Glutamatergic neuron (in vitro differentiated cells): ENCODE measurements around the gene NUDT14. TPM values are rescaled to one million over a fixed set of nuclear protein-coding genes. Genes with fewer than 3 reads are reported as not detected.

Experiments
- DNase-seq: peaks from one replicate; pipeline ENCODE4 v3.0.0; 2022
- H3K27ac Mint-ChIP-seq: one replicate; pipeline ENCODE4 v1.8.0; 2020; ENCODE audit warnings: mild to moderate bottlenecking, mixed read lengths, inconsistent platforms; ENCODE audit not compliant: unreplicated experiment
- H3K27me3 Mint-ChIP-seq: one replicate; pipeline ENCODE4 v1.8.0; 2020; ENCODE audit warnings: mild to moderate bottlenecking, moderate library complexity, mixed read lengths, inconsistent platforms; ENCODE audit not compliant: unreplicated experiment
- H3K36me3 Mint-ChIP-seq: one replicate; pipeline ENCODE4 v1.8.0; 2020; ENCODE audit warnings: mild to moderate bottlenecking, mixed read lengths, inconsistent platforms; ENCODE audit not compliant: unreplicated experiment
- H3K4me1 Mint-ChIP-seq: one replicate; pipeline ENCODE4 v1.8.0; 2020; ENCODE audit warnings: mild to moderate bottlenecking, low read depth, mixed read lengths, inconsistent platforms; ENCODE audit not compliant: unreplicated experiment
- H3K4me3 Mint-ChIP-seq: one replicate; pipeline ENCODE4 v1.8.0; 2020; ENCODE audit warnings: mild to moderate bottlenecking, mixed read lengths, inconsistent platforms; ENCODE audit not compliant: unreplicated experiment
- H3K9me3 Mint-ChIP-seq: one replicate; pipeline ENCODE4 v1.8.0; 2020; ENCODE audit warnings: mild to moderate bottlenecking, moderate library complexity, mixed read lengths, inconsistent platforms; ENCODE audit not compliant: unreplicated experiment
- CTCF ChIP-seq: fragments of 200-600 bp; sonication (generic); IDR thresholded peaks from one replicate; pipeline ENCODE4 v1.5.0; 2021; ENCODE audit not compliant: partially characterized antibody, unreplicated experiment
- total RNA-seq: library from RNA; stranded (reverse); fragmentation: NEBNext Ultra II Directional; extraction: Animal tissue kit (Norgen Biotek cat#: 25700); gene quantifications from one replicate; pipeline ENCODE4 v1.2.1, GENCODE V29; 2021; ENCODE audit not compliant: unreplicated experiment

The NUDT14 gene
- total RNA-seq, 1 donor from 2014 or later, result 114 TPM

DNA sequence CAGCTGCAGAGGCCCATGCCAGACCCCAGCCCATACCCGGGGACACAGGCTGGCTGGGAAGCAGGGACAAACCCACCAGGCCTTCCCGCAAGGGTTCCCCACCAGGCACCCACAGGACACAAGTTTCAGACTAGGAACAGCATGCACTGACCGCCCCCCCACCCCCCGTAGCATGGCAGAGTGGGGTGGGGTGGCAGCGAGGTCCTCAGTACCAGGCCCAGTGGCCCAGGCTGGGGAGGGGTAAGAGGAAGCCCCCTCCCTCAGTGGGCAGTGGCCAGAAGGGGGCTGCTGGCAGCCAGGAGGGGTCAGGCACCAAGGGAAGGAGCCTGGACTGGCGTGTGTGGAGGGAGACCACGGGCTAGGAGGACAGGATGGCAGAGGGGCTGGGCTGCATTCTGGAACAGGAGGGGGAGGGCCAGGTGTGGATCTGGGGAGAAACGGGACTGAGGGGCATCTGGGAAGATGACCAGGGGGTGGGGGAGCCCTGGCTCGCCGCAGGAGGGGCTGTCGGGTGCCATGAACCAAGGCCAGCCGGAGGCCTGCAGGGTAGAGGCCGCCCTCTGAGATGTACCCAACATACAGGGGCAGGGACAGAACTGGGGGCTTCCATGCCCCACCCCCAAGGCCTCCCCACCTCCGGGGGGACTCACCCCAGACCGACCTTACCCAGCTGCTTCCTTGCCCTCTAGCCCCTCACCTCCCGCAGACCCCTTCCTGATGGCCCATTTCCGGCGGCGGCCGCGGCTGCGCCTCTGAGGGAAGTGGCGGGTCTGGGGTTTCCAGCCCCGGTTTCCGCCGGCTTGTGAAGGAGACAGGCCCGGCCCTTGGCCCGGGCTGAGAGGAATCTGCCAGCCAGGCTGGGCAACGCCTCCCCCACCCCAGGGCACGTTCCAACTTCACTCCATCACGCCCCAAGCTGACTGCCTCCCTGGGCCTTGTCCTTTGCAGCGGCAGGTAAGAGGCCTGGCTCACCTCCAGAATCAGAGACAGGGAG lies 6.9 kb downstream of the NUDT14 start:
- Mint-ChIP-seq H3K27me3 (peaks cover 9% of the 10 kb centered on the region), H3K27ac (no peak overlapping the region), H3K4me3 (no peak overlapping the region), H3K9me3 (peaks cover 7% of the 10 kb centered on the region), H3K36me3 (no peaks in the 10 kb centered on the region), H3K4me1 (peaks cover 19% of the 10 kb centered on the region)
- TF ChIP-seq CTCF, result no peak
- DNase-seq, result no peak

GRCh38 chr14:105173145-105173544 lies 8.0 kb downstream of the NUDT14 start:
- Mint-ChIP-seq H3K36me3 (no peaks in the 10 kb centered on the region), H3K9me3 (peaks cover 4% of the 10 kb centered on the region), H3K27ac (no peak overlapping the region), H3K4me3 (no peak overlapping the region), H3K4me1 (peaks cover 16% of the 10 kb centered on the region), H3K27me3 (peaks cover 7% of the 10 kb centered on the region)
- TF ChIP-seq CTCF, result no peak
- no peak for DNase-seq

- TF ChIP-seq CTCF, result no peak
- H3K36me3 Mint-ChIP-seq, result no peaks in the 10 kb centered on the region
- peaks cover 7% of the 10 kb centered on the region for H3K27me3 Mint-ChIP-seq
- peaks cover 12% of the 10 kb centered on the region for H3K4me1 Mint-ChIP-seq
- no peak overlapping the region for H3K4me3 Mint-ChIP-seq
- no peak overlapping the region for H3K27ac Mint-ChIP-seq
- peaks cover 4% of the 10 kb centered on the region for H3K9me3 Mint-ChIP-seq
- no peak for DNase-seq
Observed at GRCh38 chr14:105172476-105172875, 8.6 kb downstream of the NUDT14 start.

DNA sequence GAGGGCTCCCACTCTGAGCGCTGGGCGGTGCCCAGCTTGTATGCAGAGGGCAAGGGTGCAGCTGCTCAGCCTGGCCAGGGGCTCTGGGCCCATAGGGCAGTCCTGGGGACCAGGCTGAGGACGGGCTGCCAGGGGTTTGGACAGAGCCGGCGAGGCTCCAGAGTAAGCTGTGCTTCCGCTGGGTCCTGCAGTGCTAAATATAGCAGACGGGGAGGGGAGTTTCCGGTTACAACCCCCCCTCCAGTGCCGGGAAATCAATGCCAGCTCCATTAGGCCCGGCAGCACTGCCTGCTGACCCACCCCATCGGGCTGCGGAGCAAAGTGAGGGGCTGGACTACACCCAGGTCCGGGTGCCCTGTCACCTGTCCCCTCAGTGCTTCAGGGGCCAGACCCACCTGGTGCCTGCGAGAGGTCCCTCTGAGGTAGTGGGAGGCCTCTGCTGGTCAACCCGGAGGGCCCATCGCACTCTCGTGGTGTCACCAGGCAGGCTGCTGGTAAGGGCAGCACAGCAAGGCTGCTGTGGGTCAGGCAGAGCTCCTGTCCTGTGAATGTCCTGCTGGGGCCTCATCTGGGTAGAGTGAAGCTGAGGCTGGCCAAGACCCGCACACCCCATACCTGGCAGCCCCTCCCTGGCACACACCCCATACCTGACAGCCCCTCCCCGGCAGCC lies 10.0 kb downstream of the NUDT14 start:
- Mint-ChIP-seq H3K4me3 (no peak overlapping the region), H3K27me3 (peaks cover 9% of the 10 kb centered on the region), H3K4me1 (peaks cover 7% of the 10 kb centered on the region), H3K36me3 (no peaks in the 10 kb centered on the region), H3K27ac (no peak overlapping the region), H3K9me3 (peaks cover 7% of the 10 kb centered on the region)
- no peak for TF ChIP-seq CTCF
- peak; percentile 59 for DNase-seq
